GM19438 (cell line): ENCODE data around the gene NOSIP.

Experiments used
- ATAC-seq: cut with Tn5 transposase; IDR thresholded peaks from one replicate; pipeline ENCODE4 v1.9.1; 2021; ENCODE audit warnings: low read depth; ENCODE audit not compliant: unreplicated experiment

The NOSIP gene

DNA sequence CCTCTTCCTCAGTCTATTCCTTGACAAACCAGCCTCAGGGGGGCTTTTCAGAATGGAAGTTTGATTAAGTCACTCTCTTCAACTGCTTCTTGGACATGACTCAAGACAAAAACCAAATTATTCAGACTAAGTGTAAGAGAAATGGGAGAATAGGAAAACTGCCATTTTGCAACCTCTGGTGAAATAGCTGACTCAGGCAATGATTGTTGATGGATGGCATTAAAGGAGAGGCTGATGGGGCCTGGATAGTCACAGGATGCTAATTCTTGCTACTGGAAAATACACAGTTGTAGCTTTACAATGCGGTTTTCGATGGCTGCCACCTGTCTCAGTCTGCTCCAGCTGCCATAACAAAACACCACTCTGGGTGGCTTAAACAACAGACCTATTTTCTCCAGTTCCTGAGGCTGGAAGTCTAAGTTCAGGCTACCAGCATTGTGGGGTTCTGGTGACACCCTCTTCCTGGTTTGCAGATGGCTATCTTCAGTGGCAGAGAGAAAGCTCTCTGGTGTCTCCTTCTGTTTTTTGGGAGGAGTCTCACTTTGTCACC, 6.1 kb downstream of the NOSIP start:
- ATAC-seq, result no peak

DNA sequence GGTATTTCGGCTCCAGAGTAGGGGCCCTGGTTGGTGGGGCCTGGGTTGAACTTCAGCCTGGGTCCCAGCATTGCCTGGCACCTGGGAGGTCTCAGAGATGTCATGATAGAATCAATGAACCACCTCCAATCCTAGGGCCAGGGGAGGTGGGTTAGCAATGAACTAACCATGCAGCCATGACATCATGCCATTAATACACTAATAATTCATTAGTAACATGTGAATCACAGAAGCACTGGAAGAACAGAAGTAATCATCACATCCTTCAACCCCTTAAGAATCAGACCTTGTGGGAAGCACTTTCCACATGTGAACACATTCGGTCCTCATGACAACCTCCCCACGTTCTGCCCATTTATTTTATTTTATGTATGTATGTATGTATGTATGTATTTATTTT, 6.9 kb downstream of the NOSIP start:
- ATAC-seq, result no peak

DNA sequence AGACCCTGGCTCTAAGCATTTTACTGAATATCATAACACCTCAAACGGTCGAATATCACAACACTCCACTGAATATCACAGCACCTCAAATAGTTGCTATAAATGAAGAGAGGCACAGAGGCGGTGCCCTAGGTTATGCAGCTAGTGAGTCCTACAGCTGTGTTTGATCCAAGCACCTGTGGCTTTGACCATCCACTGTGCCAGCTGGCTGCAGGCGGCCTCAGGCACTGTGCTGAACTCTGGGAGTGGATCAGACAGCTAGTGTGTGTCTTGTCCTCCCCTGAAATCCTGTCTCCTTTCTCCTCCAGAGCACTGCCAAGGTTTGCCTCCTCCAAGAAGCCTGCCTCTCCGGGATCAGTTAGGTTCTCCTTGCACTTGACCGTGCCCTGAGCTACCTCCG, 7.3 kb downstream of the NOSIP start:
- ATAC-seq, result no peak

DNA sequence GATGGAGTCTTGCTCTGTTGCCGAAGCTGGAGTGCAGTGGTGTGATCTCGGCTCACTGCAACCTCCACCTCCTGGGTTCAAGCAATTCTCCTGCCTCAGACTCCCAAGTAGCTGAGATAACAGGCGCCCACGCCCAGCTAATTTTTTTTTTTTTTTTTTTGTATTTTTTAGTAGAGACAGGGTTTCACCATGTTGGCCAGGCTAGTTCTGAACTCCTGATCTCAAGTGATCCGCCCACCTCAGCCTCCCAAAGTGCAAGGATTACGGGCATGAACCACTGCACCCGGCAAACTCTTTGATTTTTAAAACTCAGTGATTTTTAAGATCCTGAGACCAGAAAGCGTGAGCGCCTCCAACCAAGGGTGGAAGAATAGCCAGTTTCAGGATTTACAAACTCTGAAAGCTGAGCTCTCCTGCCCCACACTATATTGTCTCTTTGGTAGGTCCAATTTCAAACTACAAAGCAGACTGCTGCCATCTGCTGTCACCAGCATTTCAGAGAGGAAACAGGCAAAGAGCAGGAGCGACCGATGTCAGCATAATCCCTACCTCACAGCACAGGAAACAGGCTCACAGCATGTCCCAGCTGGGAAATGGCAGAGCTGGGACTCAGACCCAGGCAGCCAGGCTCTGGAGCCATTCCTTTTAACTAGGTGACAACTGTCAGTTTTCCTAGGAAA, 9.2 kb downstream of the NOSIP start:
- no peak for ATAC-seq

DNA sequence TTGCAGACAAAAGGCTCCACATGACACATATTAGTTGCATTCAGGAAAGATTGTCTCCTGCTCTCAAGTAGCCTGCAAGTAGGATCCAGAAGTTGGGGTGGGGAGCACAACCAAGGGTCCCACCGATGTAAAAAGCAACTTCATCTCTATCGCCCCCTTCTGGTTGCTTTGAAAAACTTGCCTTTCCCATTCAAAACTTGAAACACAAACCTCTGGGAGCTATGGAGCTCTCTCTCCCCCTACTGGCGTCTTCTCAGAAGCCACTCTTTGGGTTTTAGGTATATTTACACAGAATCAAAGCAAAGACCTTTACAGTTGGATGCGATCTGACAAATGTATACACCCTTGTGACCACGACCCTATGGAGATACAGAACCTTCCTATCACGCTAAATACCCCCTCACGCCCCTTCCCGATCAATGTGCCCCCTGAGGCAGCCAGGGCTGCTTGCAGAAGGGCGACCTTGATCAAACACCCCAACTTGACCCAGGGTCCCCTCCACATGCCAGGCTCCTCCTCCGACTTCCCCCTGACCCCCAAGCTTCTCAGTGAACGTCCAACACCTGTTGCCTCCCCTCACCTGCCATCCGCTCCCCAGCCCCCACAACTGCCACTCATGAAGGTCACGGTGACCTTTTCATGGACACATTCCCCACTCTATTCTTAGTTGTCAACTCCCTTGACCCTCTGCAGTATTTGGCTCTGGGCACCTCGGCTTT, 10.1 kb downstream of the NOSIP start:
- no peak for ATAC-seq

DNA sequence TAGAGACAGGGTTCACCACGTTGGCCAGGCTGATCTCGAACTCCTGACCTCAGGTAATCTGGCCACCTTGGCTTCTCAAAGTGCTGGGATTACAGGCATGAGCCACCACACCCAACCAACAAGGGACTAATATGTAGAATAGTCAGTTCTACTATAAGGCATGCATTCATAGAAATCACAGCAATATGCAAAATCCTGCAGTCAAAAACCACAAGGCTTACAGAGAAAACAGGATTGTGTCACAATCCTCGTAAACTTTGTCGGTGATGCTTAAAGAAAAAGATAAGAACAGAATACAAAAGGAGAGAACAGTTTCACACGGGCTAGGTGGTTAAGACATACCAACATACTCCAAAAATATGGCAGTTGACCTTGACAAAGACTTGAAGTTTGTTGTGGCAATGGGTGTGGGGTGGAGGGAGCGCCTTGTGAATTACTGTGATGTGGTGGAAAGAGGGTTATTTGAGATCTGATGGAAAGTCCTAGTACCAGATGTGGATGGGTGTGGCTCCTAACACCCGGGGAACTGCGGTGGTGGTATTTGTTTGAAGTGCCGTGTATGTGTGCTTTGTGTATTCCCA, 12.4 kb downstream of the NOSIP start:
- no peak for ATAC-seq

DNA sequence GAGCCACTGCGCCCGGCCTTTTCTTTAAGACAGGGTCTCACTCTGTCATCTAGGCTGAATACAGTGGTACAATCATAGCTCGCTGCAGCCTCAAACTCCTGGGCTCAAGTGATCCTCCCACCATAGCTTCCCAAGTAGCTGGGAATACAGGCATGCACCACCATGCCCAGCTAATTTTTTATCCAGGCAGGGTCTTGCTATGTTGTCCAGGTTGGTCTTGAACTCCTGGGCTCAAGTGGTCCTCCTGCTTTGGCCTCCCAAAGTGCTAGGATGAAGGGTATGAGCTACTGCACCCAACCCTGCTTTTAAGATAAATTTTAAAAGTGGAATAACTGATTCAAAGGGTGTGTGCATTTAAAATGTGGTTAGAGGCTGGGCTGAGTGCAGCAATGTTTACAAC, 14.1 kb downstream of the NOSIP start:
- ATAC-seq, result no peak

DNA sequence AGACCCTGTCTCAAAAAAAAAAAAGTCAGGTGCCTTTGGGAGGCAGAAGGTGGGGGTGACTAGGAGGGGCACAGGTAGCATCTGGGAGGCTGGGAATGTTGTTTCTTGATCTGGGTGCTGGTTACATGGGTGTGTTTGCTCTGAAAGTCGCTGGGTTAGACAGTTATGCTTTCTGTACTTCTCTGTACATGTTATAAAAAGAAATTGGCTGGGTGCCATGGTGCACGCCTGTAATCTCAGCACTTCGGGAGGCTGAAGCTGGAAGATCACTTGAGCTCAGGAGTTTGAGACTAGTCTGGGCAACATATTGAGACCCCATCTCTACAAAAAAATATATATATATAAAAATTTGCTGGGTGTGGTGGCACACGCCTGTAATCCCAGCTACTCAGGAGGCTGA, 15.1 kb downstream of the NOSIP start:
- ATAC-seq, result no peak

DNA sequence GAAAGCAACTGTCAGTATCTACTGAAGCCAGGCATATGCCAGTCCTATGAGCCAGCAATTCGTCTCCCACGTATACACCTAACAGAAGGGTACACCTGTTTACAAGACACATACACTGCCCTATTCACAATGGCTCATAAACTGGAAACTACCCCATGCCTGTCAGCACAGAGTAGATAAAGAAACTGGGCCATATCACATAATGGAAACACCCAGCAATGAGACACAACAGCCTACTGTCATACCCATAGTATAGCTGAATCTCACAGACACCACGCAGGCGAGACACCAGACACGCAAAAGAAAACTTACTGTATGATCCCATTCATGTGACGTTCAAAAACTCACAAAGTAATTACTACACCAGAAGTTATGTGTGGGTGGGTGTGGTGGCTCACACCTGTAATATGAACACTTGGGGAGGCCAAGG, 15.7 kb downstream of the NOSIP start:
- no peak for ATAC-seq

DNA sequence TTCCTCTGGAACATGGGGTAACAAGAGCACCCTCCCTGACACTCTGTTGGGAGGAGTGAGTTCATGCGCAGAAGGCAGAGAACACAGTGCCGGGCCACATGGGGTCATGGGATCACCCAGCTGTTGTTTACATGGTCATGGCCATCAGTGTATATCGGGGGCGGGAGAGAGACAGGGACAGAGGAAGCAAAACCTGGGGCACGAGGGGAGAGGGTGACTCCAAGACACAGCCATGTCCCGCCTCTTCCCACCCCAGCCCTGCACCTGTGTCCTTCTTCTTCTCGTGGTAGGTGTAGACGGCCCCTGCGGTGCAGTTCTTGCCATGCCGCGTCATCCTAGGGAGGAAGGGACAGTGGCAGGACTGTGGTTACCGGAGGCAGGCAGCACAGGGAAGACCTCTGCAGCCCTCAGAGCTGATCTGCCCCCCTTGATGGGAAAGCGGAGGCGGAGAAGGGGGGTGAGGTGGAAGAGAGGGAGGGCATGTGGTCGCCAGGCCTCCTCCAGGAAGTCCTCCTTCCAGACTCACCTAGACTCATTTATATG, 19.9 kb downstream of the NOSIP start:
- no peak for ATAC-seq

DNA sequence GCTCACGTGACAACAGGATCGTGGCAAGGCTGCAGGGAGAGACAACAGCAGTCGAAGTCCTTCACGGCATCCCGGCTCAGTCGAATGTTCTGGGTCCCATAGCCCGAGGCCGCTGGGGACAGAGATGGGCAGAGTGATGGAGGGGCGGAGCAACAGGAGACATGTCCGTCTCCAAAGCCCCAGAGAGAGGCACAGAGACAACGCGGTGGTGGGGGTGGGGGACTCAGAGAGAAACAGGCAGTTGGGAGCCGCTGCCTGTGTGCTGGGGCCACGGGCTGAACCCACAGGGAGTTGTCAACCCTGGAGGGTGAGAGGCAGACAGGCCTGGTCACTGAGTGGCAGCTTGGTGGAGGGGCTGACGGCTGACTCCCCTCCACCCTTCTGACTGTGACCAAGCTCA, 20.4 kb downstream of the NOSIP start:
- ATAC-seq, result no peak

DNA sequence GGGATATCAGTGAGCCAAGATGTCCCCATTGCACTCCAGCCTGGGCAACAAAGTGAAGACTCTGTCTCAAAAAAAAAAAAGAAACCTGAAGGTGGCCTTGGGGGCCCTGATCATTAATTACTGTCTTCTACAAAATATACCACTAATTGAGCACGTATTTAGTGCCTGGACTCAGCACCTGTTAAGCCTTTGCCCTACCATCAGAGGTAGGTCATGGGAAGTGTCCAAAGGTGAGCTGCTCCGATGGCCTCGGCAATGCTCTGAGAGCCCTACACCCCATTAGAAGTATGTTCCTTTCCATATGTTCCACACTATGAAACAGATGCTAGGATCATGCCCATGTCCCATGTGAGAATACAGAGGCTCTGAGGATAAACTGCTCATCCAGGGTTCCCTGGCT, 20.9 kb downstream of the NOSIP start:
- ATAC-seq, result no peak

DNA sequence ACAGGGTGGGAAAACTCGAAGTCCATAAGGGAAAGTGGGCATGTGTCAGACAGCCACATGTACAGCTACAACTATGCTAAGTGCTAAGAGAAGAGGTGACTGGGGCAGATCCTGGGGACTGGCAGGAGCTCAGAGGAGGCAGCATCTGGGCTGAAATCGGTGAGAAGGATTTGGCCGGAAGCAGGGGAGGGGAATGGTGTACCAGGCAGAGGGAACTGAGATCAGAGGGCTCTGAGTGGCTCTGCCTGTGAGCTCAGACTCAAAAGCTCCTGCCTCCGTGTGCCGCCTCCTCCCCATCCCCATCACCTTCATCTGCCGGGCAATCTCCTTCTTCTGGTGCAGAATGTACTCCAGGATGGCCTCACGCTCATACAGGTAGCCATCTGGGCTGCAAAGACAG, 21.8 kb downstream of the NOSIP start:
- ATAC-seq, result no peak

DNA sequence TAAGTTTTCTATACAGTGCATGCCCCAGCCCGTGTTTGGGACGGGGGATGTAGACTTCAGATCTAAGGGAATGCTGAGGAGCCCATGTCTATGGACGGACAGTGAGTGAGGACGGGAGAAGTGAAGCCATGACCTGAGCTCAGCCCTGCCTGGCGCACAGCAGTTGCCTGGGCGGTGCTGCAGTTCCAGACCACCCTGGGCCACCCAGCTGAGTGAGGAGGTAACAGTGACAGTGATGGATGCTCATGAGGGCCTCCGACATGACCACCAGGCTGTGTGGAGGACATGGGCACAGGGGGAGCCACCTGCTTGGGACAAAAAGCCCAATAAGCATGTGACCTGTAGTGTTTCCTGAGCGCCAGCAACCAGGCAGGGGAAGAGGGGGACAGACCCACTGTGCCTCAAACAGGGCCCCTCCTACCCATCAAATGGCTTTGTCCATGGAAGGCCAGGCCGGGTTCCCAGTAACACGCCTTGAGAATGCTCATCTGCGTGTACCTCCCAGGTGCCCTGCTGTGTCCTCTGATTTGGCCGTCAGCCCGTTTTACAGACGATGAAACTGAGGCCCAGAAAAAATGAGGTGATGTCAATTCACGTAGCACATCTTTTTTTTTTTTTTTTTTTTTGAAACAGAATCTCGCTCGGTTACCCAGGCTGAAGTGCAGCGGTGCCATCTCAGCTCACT, 22.6 kb downstream of the NOSIP start:
- ATAC-seq, result no peak

DNA sequence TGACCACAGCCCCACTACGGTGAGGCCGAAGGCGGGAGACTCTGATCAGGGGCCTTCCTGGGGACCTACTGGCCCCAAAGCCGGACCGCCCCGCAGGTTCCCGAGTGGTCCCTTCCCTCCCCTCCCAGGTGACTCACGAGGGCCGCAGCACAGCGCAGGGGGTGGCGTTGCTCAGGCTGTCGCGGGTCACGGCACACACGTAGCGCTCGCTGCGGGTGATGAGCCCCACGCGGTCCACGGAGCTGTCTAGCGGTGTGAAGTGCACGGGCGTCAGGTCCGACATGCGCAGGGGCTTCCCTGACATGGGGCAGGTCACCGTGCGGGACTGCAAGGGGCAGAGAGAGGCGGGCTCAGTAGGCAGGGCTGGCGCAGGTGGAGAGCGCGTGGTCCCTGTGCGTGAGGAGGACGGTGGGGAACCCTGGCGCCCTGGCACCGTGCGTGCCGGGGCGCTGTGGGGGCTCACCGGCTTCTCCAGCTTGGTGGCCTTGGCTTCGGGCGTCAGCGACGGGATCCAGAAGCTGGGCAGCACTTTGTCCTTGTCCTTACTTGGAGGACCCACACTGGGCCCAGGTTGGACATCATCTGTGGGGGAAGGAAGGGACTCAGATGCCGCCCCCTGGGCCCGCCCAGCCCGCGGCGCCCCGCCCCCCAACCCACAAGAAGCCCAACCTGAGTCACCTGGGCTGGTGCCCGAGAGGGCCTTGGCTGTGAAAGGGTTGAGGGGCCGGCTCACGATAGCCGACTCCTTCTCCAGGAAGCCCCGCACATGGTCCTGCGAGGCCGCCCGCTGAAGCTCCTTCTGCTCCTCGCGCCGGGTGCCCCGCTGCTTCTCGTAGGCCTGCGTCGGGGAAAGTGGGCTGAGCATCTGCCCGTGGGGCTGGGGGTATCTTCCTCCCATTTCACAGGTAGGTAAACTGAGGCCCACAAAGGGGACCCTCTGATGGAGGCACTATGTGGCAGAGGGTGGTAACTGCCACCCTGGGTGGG, 23.7 kb downstream of the NOSIP start:
- ATAC-seq, result no peak

DNA sequence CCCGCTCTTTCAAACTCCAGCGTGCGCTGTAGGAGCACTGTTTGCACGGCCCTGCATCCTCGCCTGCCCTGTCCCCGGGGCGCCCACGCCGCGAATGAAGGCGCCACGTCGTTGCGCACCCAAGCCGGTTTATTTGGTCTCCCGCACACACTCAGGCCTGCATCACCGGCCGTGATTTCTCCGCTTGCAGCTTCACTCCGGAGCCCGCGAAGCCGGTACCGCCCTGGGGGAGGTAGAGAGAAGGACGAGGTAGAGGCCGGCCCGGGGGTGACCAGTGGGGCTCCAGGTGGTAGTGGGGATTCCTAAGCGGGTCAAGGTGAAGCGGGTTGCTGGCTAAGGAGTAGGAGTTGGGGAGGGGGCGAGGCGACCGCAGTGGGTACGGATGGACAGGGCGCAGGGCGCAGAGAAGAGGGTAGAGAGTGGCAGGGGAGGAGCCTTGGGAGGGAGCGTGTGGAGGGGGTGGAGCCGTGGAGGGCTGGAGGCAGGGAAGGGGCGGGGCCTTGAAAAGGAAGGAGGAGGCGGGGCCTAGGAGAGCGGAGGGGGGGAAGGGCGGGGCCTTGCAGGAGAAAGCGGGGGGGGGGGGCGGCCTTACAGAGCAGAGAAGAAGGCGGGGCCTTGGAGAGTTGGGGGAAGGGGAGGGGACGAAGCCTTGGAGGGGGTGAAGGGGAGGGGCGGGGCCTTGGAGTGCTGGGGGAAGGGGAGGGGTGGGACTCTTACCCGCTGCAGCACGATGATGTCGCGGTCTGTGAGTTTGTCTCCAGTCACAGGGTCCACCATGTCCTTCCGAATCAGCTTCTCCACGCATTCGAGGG, 24.6 kb downstream of the NOSIP start:
- ATAC-seq, result no peak

DNA sequence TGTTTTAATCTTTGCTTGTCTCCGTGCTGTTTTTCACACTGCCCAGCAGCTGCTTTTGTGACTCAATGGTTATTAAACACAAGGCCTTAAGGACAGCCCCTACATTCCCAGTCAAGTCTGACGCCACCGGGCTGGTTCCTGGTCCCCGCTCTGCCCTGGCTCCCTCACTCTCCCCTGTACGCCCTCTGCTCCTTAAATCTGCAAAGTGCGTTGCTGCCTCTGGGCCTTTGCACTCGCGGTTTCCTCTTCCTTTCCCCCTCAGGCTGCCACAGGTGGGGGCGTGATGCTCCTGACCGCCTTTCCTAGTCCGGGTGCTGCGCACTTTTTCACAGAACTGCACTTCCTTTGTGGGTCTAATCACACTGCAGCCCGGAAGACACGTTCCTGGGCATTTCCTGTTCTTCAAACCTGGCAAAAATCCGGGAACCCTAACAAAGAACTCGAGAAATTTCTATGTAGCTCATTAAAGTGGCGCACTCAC, 25.6 kb downstream of the NOSIP start:
- ATAC-seq, result no peak

DNA sequence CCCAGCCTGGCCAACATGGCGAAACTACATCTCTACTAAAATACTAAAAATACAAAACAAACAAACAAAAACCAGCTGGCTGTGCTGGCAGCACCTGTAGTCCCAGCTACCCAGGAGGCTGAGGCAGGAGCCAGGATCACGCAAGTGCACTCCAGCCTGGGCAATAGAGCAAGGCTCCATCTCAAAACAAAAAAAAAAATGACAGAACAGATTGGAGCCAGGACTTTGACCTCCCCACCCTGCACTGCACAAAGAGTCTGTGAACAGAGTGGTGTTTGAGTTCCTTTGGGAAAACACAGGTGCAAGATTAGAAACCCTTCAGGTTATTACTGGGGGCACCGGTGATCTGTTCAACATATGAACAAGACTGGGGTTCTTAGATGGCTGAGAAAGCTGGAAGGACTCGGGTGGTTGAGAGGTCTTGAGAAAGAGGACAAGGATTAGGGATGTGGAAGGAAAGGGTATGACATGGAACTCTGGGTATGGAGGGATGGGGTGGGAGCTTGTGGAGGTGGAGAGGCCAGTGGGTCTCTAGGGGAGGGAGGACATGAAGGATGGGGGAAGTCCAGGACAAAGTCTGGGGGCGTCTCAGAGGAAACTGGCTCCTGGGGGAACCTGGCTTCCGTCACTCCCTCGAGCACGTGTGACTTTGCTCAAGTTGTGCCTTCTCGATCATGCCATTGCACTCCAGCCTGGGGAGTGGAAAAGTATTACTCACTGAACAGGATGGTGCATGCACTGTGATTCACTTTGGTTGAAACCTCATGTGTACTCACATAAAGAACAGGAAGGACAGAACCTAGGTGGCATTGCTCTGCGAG, 26.7 kb downstream of the NOSIP start:
- no peak for ATAC-seq
